ENCODE results near the gene PDE4B. TPM values are rescaled to one million over a fixed set of nuclear protein-coding genes. Genes with fewer than 3 reads are reported as not detected.

Gene PDE4B
- total RNA-seq, 2 experiments from 2014 or later, result 2.4 to 3.1 TPM

DNA sequence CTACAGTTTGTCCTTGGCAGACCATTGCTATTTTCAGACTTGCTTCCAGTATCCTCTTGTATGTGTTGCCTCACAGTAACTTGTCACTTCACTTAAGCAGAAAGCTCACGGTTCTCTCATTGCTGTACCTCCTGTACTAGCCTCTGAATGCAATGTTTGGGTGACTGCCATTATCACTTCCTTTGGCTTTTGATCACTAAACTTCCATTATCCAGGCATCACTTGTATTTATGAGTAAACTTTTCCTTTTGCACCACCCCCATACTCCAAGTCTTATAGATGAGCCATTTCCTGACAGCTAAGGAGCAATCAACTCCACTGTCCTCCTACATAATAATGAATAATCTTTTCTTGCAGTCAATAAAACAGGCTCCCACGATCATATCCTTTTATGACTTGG lies 255.3 kb downstream of the PDE4B start:
- Histone ChIP-seq H3K4me1 (ENCODE audit: insufficient read depth, low read length, poor library complexity, severe bottlenecking) (no peaks in the 10 kb centered on the region), H3K4me3 (ENCODE audit: low read depth, low read length, poor library complexity, severe bottlenecking) (no peak overlapping the region), H3K9me3 (ENCODE audit: low read length) (no peaks in the 10 kb centered on the region), H3K4me2 (ENCODE audit: low read length) (no peak overlapping the region), H2AFZ (ENCODE audit: low read length) (no peak overlapping the region), H3K79me2 (ENCODE audit: insufficient read depth, low read depth, low read length) (no peaks in the 10 kb centered on the region), H3K27ac (ENCODE audit: low read depth, low read length, poor library complexity, severe bottlenecking) (no peak overlapping the region), H4K20me1 (ENCODE audit: insufficient read depth, low read length) (no peaks in the 10 kb centered on the region), H3K9me2 (ENCODE audit: insufficient read depth, low read length) (no peaks in the 10 kb centered on the region), H3K36me3 (ENCODE audit: insufficient read depth, low read length) (no peaks in the 10 kb centered on the region)
- CTCF ChIA-PET (ENCODE audit: unreplicated experiment), result no interaction called here
- POLR2A ChIA-PET, result interaction anchor here (0.6 kb wide), 1 partner anchor 1280 kb away, joined by 4 read pairs; no protein-coding TSS in a partner anchor
- no TSS peak for BruUV-seq (replicated peaks)
- DNase-seq (ENCODE audit: low spot score), result no peak
- intact Hi-C loops (cut with micrococcal nuclease; ENCODE audit: unreplicated experiment), result no loop called here
- no peak for TF ChIP-seq EZH2phosphoT487 (IDR thresholded peaks at IDR 0.05; ENCODE audit: borderline replicate concordance, low read depth, low read length)
- TF ChIP-seq, protein P1, sequence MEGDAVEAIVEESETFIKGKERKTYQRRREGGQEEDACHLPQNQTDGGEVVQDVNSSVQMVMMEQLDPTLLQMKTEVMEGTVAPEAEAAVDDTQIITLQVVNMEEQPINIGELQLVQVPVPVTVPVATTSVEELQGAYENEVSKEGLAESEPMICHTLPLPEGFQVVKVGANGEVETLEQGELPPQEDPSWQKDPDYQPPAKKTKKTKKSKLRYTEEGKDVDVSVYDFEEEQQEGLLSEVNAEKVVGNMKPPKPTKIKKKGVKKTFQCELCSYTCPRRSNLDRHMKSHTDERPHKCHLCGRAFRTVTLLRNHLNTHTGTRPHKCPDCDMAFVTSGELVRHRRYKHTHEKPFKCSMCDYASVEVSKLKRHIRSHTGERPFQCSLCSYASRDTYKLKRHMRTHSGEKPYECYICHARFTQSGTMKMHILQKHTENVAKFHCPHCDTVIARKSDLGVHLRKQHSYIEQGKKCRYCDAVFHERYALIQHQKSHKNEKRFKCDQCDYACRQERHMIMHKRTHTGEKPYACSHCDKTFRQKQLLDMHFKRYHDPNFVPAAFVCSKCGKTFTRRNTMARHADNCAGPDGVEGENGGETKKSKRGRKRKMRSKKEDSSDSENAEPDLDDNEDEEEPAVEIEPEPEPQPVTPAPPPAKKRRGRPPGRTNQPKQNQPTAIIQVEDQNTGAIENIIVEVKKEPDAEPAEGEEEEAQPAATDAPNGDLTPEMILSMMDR (conservative IDR thresholded peaks at IDR 0.05; ENCODE audit: low read length), result no peak

DNA sequence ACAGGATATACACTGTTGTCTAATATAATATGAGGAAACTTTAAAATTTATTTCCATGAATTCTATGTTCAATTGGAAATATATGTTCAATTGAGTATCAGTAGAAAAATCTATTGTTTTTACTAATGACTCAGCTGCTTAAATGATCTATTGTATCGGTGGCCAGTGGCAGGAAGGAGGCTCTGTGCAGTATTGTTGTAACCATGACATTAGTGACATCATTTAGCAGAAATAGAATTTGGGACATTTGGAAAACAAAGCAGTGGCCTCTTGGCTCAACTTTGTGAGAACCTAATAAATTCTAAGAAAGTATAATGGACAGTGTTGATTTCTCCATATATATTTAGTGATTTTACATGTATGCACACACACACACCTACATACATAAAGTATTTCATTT lies 257.4 kb downstream of the PDE4B start:
- CTCF ChIA-PET (ENCODE audit: unreplicated experiment), result no interaction called here
- Histone ChIP-seq H3K4me1 (ENCODE audit: insufficient read depth, low read length, poor library complexity, severe bottlenecking) (no peaks in the 10 kb centered on the region), H3K4me3 (ENCODE audit: low read depth, low read length, poor library complexity, severe bottlenecking) (no peak overlapping the region), H3K79me2 (ENCODE audit: insufficient read depth, low read depth, low read length) (no peaks in the 10 kb centered on the region), H3K36me3 (ENCODE audit: insufficient read depth, low read length) (no peaks in the 10 kb centered on the region), H4K20me1 (ENCODE audit: insufficient read depth, low read length) (no peaks in the 10 kb centered on the region), H3K27ac (ENCODE audit: low read depth, low read length, poor library complexity, severe bottlenecking) (no peak overlapping the region), H2AFZ (ENCODE audit: low read length) (no peak overlapping the region), H3K4me2 (ENCODE audit: low read length) (no peak overlapping the region), H3K9me3 (ENCODE audit: low read length) (no peaks in the 10 kb centered on the region), H3K9me2 (ENCODE audit: insufficient read depth, low read length) (no peaks in the 10 kb centered on the region)
- intact Hi-C loops (cut with micrococcal nuclease; ENCODE audit: unreplicated experiment), result no loop called here
- no peak for TF ChIP-seq EZH2phosphoT487 (IDR thresholded peaks at IDR 0.05; ENCODE audit: borderline replicate concordance, low read depth, low read length)
- TF ChIP-seq, protein P1 (conservative IDR thresholded peaks at IDR 0.05; ENCODE audit: low read length), result no peak
- POLR2A ChIA-PET, result no interaction called here
- DNase-seq (ENCODE audit: low spot score), result no peak
- BruUV-seq (replicated peaks), result no TSS peak

DNA sequence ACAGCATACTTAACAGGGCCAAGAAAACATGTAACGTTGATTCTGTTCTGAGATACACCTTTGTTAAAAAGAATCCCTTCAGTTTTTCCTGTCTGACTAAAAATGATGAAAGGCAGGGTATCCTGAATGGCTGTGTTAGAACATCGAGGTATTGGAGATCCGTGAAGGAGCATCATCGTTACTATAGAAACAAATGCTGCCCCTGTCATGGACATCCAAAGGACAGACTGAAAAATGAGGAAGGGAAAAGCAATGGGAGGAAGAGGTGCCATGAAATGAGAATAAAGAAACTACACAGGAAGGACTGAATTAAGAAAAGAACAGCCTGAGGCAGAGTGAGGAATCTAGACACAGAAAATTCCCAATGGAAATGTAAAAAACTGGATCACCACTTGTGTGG lies 257.9 kb downstream of the PDE4B start:
- no peak overlapping the region for H2AFZ ChIP-seq (ENCODE audit: low read length)
- CTCF ChIA-PET (ENCODE audit: unreplicated experiment), result no interaction called here
- H4K20me1 ChIP-seq (ENCODE audit: insufficient read depth, low read length), result no peaks in the 10 kb centered on the region
- H3K27ac ChIP-seq (ENCODE audit: low read depth, low read length, poor library complexity, severe bottlenecking), result no peak overlapping the region
- no peaks in the 10 kb centered on the region for H3K79me2 ChIP-seq (ENCODE audit: insufficient read depth, low read depth, low read length)
- H3K36me3 ChIP-seq (ENCODE audit: insufficient read depth, low read length), result no peaks in the 10 kb centered on the region
- no peak overlapping the region for H3K4me2 ChIP-seq (ENCODE audit: low read length)
- TF ChIP-seq, protein P1 (conservative IDR thresholded peaks at IDR 0.05; ENCODE audit: low read length), result no peak
- no peak for TF ChIP-seq EZH2phosphoT487 (IDR thresholded peaks at IDR 0.05; ENCODE audit: borderline replicate concordance, low read depth, low read length)
- no TSS peak for BruUV-seq (replicated peaks)
- H3K9me3 ChIP-seq (ENCODE audit: low read length), result no peaks in the 10 kb centered on the region
- H3K4me1 ChIP-seq (ENCODE audit: insufficient read depth, low read length, poor library complexity, severe bottlenecking), result no peaks in the 10 kb centered on the region
- DNase-seq (ENCODE audit: low spot score), result no peak
- POLR2A ChIA-PET, result no interaction called here
- intact Hi-C loops (cut with micrococcal nuclease; ENCODE audit: unreplicated experiment), result no loop called here
- no peak overlapping the region for H3K4me3 ChIP-seq (ENCODE audit: low read depth, low read length, poor library complexity, severe bottlenecking)
- no peaks in the 10 kb centered on the region for H3K9me2 ChIP-seq (ENCODE audit: insufficient read depth, low read length)
